Right lobe of liver (tissue), 6 donors: ENCODE results near the gene RERE. TPM values are rescaled to one million over a fixed set of nuclear protein-coding genes. Genes with fewer than 3 reads are reported as not detected.

Experiments used
- ATAC-seq, 4 donors: fragments of 200-7000 bp; cut with Tn5 transposase; one replicate each; pipeline ENCODE4 v1.9.1; 2020; ENCODE audit warnings: mild to moderate bottlenecking in 4 of 4, moderate library complexity in 4 of 4
- DNase-seq, 3 donors: peaks; one replicate each; pipeline ENCODE4 v3.0.0-alpha.2; 2020
- H3K27ac ChIP-seq, 3 donors: fragments of 200-600 bp; one replicate each; pipeline ENCODE4 v1.8.0; 2022
- H3K27me3 ChIP-seq, 2 donors: fragments of 200-600 bp; one replicate each; pipeline ENCODE4 v1.8.0; 2022
- H3K36me3 ChIP-seq, 4 donors: fragments of 200-600 bp; sonication (generic) in 1 of 4; one replicate each; pipeline versions ENCODE4 v1.5.1 to v1.8.0; 2017 to 2022; ENCODE audit warnings: control low read depth in 1 of 4
- H3K4me1 ChIP-seq, 4 donors: fragments of 200-600 bp; sonication (generic) in 1 of 4; one replicate each; pipeline versions ENCODE4 v1.5.1 to v1.8.0; 2017 to 2022; ENCODE audit warnings: control low read depth in 1 of 4
- H3K4me3 ChIP-seq, 3 donors: fragments of 200-600 bp; one replicate each; pipeline ENCODE4 v1.8.0; 2022
- H3K9me3 ChIP-seq, 4 donors: fragments of 200-600 bp; sonication (generic) in 1 of 4; one replicate each; pipeline versions ENCODE4 v1.5.1 to v1.8.0; 2017 to 2022; ENCODE audit warnings: control low read depth in 1 of 4
- CTCF ChIP-seq, 4 donors: fragments of 200-600 bp in 3 of 4; fragments of 450-650 bp in 1 of 4; IDR thresholded peaks; one replicate each; pipeline versions ENCODE4 v1.5.1 to v1.8.0; 2016 to 2022; ENCODE audit warnings: antibody characterized with exemption in 4 of 4, mild to moderate bottlenecking in 2 of 4
- POLR2A ChIP-seq: fragments of 450-650 bp; IDR thresholded peaks from one replicate; pipeline ENCODE4 v1.6.1; 2017; ENCODE audit warnings: antibody characterized with exemption, mild to moderate bottlenecking
- WGBS: methylation state at CpG from one replicate; pipeline ENCODE4 v1.1.6; 2018; ENCODE audit warnings: low coverage, low lambda C conversion rate; ENCODE audit not compliant: insufficient coverage; ENCODE audit errors: missing lambda C conversion rate; 5-methylcytosine and 5-hydroxymethylcytosine counted together
- intact Hi-C, 2 donors: fragments of 100-400 bp; cut with DNase I; formaldehyde crosslinking; loops; one replicate each; pipeline versions ENCODE4 v1.11.2 to v1.14.1; 2022
- total RNA-seq, 6 experiments: library from RNA; depleted of rRNA in 2 of 6; stranded (reverse); fragments of >200 nt in 2 of 6; fragmentation: NEBNext Ultra II Directional in 3 of 6; extraction: Animal tissue kit (Norgen Biotek cat#: 25700) in 3 of 6; gene quantifications; one replicate each; pipeline versions ENCODE4 v1.1.0 to v1.2.4, GENCODE V29; 2016 to 2023
- donor health status: DM: no; HTN: yes; CAD: no.
- donor health status: DM: no; HTN: no; CAD: no.
- donor health status: DM: no; HTN: no; CAD: no.
- donor health status: DM: no; HTN: yes; CAD: no.
- donor health status: DM: no; HTN: yes; CAD: no.

RERE gene
- total RNA-seq, 6 experiments from 2014 or later: 17.5 to 38.4 (median 25.0) TPM

GRCh38 chr1:8429549-8430110 is 387.8 kb downstream of the RERE start:
- intact Hi-C loops: no loop called here
- Histone ChIP-seq H3K36me3 (no peaks in the 10 kb centered on the region), H3K4me3 (no peak overlapping the region), H3K27ac (no peak overlapping the region), H3K27me3 (no peaks in the 10 kb centered on the region), H3K4me1 (peaks cover 0 to 4% (median 2%) of the 10 kb centered on the region in 4 donors), H3K9me3 (no peaks in the 10 kb centered on the region)
- ATAC-seq (no peak), DNase-seq (no peak)
- WGBS: 74% methylated on average over 2 of the region's 2 CpGs
- no peak for TF ChIP-seq CTCF (IDR thresholded peaks at IDR 0.05)
- TF ChIP-seq POLR2A: no peak

- H3K27ac ChIP-seq: no peak overlapping the region
- TF ChIP-seq CTCF (IDR thresholded peaks at IDR 0.05) (no peak), POLR2A (no peak)
Observed at GRCh38 chr1:8428441-8428840, 389.0 kb downstream of the RERE start.

GRCh38 chr1:8427986-8428385 is 389.5 kb downstream of the RERE start:
- Histone ChIP-seq H3K4me1 (peaks cover 0 to 9% (median 2%) of the 10 kb centered on the region in 4 donors), H3K36me3 (no peaks in the 10 kb centered on the region), H3K4me3 (no peak overlapping the region), H3K27ac (no peak overlapping the region), H3K27me3 (no peaks in the 10 kb centered on the region), H3K9me3 (no peaks in the 10 kb centered on the region)
- TF ChIP-seq POLR2A (no peak), CTCF (IDR thresholded peaks at IDR 0.05) (no peak)
- no peak for ATAC-seq
- no peak for DNase-seq
- intact Hi-C loops: no loop called here
- 68% methylated on average over 5 of the region's 5 CpGs for WGBS

More at GRCh38 chr1:8428441-8428840, 389.0 kb downstream of the RERE start:
- ATAC-seq (no peak), DNase-seq (no peak)
- intact Hi-C loops: no loop called here
- no peaks in the 10 kb centered on the region for H3K36me3 ChIP-seq
- no peaks in the 10 kb centered on the region for H3K27me3 ChIP-seq
- H3K9me3 ChIP-seq: no peaks in the 10 kb centered on the region
- H3K4me3 ChIP-seq: no peak overlapping the region
- WGBS: 78% methylated on average over 5 of the region's 5 CpGs
- peaks cover 0 to 9% (median 2%) of the 10 kb centered on the region in 4 donors for H3K4me1 ChIP-seq

GRCh38 chr1:8427493-8427892 is 389.9 kb downstream of the RERE start:
- WGBS: 62% methylated on average over 5 of the region's 5 CpGs
- DNase-seq (no peak), ATAC-seq (peak in 1 of 4 donors; percentile 7)
- intact Hi-C loops: no loop called here
- Histone ChIP-seq H3K9me3 (no peaks in the 10 kb centered on the region), H3K4me1 (peaks cover 0 to 9% (median 2%) of the 10 kb centered on the region in 4 donors), H3K36me3 (no peaks in the 10 kb centered on the region), H3K4me3 (no peak overlapping the region), H3K27me3 (no peaks in the 10 kb centered on the region), H3K27ac (no peak overlapping the region)
- no peak for TF ChIP-seq CTCF (IDR thresholded peaks at IDR 0.05)
- no peak for TF ChIP-seq POLR2A
